PC-3 (cell line): ENCODE results near the gene SNTB2.

Experiments
- EZH2 ChIP-seq: fragments of 300-600 bp; sonication (generic); IDR thresholded peaks from one replicate; pipeline ENCODE4 v1.6.1; 2017; ENCODE audit warnings: antibody characterized with exemption, mild to moderate bottlenecking, low read length; ENCODE audit not compliant: unreplicated experiment
- TF ChIP-seq, protein P1 (sequence below): fragments of 300-600 bp; sonication (generic); conservative IDR thresholded peaks from 2 replicates; pipeline ENCODE4 v1.5.1; 2017; ENCODE audit warnings: antibody characterized with exemption, low read depth, mild to moderate bottlenecking, low read length

DNA sequence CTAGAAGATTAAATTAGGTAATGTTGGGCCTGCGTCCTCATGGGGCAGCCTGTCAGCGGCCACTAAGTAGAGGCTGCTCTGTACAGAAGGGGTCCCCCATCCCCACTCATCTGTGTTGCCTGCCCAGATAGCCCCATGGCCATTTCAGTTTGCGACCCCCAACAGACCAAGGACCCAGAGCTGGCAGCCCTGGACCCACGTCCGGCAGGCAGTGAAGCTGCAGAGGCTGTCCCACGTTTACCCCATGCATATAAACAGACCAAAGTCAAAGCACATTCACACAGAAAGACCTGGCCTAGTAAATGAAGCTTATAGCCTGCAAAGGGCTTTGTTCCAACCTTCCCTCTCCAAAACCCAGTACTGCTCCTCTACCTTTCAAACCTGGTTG lies 138.8 kb downstream of the SNTB2 start:
- TF ChIP-seq, protein P1, sequence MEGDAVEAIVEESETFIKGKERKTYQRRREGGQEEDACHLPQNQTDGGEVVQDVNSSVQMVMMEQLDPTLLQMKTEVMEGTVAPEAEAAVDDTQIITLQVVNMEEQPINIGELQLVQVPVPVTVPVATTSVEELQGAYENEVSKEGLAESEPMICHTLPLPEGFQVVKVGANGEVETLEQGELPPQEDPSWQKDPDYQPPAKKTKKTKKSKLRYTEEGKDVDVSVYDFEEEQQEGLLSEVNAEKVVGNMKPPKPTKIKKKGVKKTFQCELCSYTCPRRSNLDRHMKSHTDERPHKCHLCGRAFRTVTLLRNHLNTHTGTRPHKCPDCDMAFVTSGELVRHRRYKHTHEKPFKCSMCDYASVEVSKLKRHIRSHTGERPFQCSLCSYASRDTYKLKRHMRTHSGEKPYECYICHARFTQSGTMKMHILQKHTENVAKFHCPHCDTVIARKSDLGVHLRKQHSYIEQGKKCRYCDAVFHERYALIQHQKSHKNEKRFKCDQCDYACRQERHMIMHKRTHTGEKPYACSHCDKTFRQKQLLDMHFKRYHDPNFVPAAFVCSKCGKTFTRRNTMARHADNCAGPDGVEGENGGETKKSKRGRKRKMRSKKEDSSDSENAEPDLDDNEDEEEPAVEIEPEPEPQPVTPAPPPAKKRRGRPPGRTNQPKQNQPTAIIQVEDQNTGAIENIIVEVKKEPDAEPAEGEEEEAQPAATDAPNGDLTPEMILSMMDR = no peak
- TF ChIP-seq EZH2 = no peak
